ENCODE data around the gene NRM. TPM values are rescaled to one million over a fixed set of nuclear protein-coding genes. Genes with fewer than 3 reads are reported as not detected.

NRM gene
- total RNA-seq, 1 donor from 2014 or later = 25.1 TPM

- Histone ChIP-seq H3K27ac (no peak overlapping the region), H3K9me3 (no peaks in the 10 kb centered on the region), H3K4me1 (peaks cover 0 to 12% of the 10 kb centered on the region in 2 donors), H3K27me3 (no peaks in the 10 kb centered on the region), H3K36me3 (peaks cover 12 to 25% of the 10 kb centered on the region in 2 donors), H3K4me3 (no peak overlapping the region)
- TF ChIP-seq CTCF (IDR thresholded peaks at IDR 0.05) = no peak
- intact Hi-C loops (cut with DNase I) = no loop called here
- DNase-seq (ENCODE audit: low spot score in 2 of 2) = no peak
These were observed 47.1 kb downstream of the NRM start for GRCh38 chr6:30643656-30644055.

GRCh38 chr6:30641048-30641447 lies 49.7 kb downstream of the NRM start:
- no peak overlapping the region for H3K4me3 ChIP-seq
- no peak for DNase-seq (ENCODE audit: low spot score in 2 of 2)
- H3K27me3 ChIP-seq = no peaks in the 10 kb centered on the region
- H3K36me3 ChIP-seq = peaks cover 12 to 30% of the 10 kb centered on the region in 2 donors
- H3K27ac ChIP-seq = no peak overlapping the region
- no peaks in the 10 kb centered on the region for H3K9me3 ChIP-seq
- TF ChIP-seq CTCF (IDR thresholded peaks at IDR 0.05) = no peak
- intact Hi-C loops (cut with DNase I) = no loop called here
- H3K4me1 ChIP-seq = no peaks in the 10 kb centered on the region

GRCh38 chr6:30640481-30640880 lies 50.3 kb downstream of the NRM start:
- DNase-seq (ENCODE audit: low spot score in 2 of 2) = no peak
- intact Hi-C loops (cut with DNase I) = no loop called here
- Histone ChIP-seq H3K4me1 (no peaks in the 10 kb centered on the region), H3K9me3 (no peaks in the 10 kb centered on the region), H3K27me3 (no peaks in the 10 kb centered on the region), H3K27ac (no peak overlapping the region), H3K36me3 (peaks cover 12 to 30% of the 10 kb centered on the region in 2 donors), H3K4me3 (no peak overlapping the region)
- no peak for TF ChIP-seq CTCF (IDR thresholded peaks at IDR 0.05)

Other genes with a start within 250 kb of the NRM start
- 896 TPM for gene HLA-E, start 201.5 kb downstream of the NRM start, total RNA-seq
- 33.0 TPM for gene GNL1, start 134.5 kb downstream of the NRM start, total RNA-seq
- gene PRR3, start 133.7 kb downstream of the NRM start, total RNA-seq = 25.0 TPM
- gene ABCF1, start 119.5 kb downstream of the NRM start, total RNA-seq = 36.6 TPM
- gene PPP1R10, start 73.7 kb downstream of the NRM start, total RNA-seq = 52.6 TPM
- 33.0 TPM for gene MRPS18B, start 73.1 kb downstream of the NRM start, total RNA-seq
- 13.7 TPM for gene ATAT1, start 64.1 kb downstream of the NRM start, total RNA-seq
- gene C6orf136, start 43.9 kb downstream of the NRM start, total RNA-seq = 6.2 TPM
- 39.2 TPM for gene DHX16, start 18.0 kb downstream of the NRM start, total RNA-seq
- gene PPP1R18, start 4.3 kb downstream of the NRM start, total RNA-seq = 83.3 TPM
- 27.1 TPM for gene MDC1, start 26.3 kb upstream of the NRM start, total RNA-seq
- 537 TPM for gene TUBB, start 29.4 kb upstream of the NRM start, total RNA-seq
- 123 TPM for gene FLOT1, start 51.7 kb upstream of the NRM start, total RNA-seq
- gene IER3, start 53.6 kb upstream of the NRM start, total RNA-seq = 51.9 TPM
- 18.8 TPM for gene DDR1, start 193.5 kb upstream of the NRM start, total RNA-seq
- 81.0 TPM for gene GTF2H4, start 217.2 kb upstream of the NRM start, total RNA-seq
- 5.7 TPM for gene VARS2, start 223.3 kb upstream of the NRM start, total RNA-seq
- gene SFTA2, start 241.2 kb upstream of the NRM start, total RNA-seq = not detected
- gene MUCL3, start 250.0 kb upstream of the NRM start, total RNA-seq = not detected